Measurements from ENCODE around the gene MRPS14. TPM values are rescaled to one million over a fixed set of nuclear protein-coding genes. Genes with fewer than 3 reads are reported as not detected.
A peak's percentile ranks its signal among the peaks of the same experiment; 100 is the strongest.

MRPS14 gene
- total and polyA plus RNA-seq, 9 of the 15 experiments (the other 6 are each of a cell fraction or from before 2014, with no cell fraction given), result 38.1 to 231 (median 54.9) TPM

DNA sequence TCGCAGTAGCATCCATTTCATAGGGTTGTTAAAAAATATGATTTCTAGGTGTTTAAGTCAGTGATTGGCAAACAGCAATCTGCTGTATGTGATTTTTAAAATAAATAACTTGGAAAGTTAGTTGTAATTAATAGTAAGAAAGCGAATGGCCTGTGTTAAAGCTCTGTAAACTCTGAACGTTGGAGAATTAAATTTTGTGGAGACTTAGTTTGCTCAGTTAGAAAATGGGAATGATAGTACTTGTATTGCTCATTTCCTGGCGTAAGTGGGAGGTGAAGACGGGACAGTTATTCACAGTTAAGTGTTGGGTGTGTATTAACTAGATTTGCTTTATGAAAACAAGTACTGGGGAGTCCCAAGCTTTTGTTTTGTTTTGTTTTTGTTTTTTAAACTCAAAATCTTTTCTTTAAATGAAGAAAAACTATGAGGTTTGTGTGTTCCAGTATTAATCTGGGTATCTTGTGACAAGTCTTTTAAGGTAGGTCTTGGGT, 22.5 kb downstream of the MRPS14 start (continued):
- TF ChIP-seq, protein P1, sequence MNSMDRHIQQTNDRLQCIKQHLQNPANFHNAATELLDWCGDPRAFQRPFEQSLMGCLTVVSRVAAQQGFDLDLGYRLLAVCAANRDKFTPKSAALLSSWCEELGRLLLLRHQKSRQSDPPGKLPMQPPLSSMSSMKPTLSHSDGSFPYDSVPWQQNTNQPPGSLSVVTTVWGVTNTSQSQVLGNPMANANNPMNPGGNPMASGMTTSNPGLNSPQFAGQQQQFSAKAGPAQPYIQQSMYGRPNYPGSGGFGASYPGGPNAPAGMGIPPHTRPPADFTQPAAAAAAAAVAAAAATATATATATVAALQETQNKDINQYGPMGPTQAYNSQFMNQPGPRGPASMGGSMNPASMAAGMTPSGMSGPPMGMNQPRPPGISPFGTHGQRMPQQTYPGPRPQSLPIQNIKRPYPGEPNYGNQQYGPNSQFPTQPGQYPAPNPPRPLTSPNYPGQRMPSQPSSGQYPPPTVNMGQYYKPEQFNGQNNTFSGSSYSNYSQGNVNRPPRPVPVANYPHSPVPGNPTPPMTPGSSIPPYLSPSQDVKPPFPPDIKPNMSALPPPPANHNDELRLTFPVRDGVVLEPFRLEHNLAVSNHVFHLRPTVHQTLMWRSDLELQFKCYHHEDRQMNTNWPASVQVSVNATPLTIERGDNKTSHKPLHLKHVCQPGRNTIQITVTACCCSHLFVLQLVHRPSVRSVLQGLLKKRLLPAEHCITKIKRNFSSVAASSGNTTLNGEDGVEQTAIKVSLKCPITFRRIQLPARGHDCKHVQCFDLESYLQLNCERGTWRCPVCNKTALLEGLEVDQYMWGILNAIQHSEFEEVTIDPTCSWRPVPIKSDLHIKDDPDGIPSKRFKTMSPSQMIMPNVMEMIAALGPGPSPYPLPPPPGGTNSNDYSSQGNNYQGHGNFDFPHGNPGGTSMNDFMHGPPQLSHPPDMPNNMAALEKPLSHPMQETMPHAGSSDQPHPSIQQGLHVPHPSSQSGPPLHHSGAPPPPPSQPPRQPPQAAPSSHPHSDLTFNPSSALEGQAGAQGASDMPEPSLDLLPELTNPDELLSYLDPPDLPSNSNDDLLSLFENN (IDR thresholded peaks at IDR 0.05; ENCODE audit: low read depth in 2 of 2, low read length in 2 of 2), result no peak
- peak; percentile 8; the same call in 1 of the 2 replicates for TF ChIP-seq SMARCA5 (IDR thresholded peaks at IDR 0.05)
- no peak for TF ChIP-seq NR2C2 (CRISPR knock-in tag; IDR thresholded peaks at IDR 0.05)
- 0 out of 2 replicates have a peak, but pooled peaks have one; percentile 4 for TF ChIP-seq NR2C2 (tag; IDR thresholded peaks at IDR 0.05)
- no peak for TF ChIP-seq PRPF4 (IDR thresholded peaks at IDR 0.05; ENCODE audit: insufficient read depth, low read depth, low read length, poor library complexity, severe bottlenecking)
- TF ChIP-seq, protein P2, sequence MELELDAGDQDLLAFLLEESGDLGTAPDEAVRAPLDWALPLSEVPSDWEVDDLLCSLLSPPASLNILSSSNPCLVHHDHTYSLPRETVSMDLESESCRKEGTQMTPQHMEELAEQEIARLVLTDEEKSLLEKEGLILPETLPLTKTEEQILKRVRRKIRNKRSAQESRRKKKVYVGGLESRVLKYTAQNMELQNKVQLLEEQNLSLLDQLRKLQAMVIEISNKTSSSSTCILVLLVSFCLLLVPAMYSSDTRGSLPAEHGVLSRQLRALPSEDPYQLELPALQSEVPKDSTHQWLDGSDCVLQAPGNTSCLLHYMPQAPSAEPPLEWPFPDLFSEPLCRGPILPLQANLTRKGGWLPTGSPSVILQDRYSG (tag; conservative IDR thresholded peaks at IDR 0.05; ENCODE audit: low read depth), result no peak

Data from K562 (cell line).